Ishikawa (cell line): ENCODE results near the gene ZNF613.

Source experiments
- CEBPB ChIP-seq: IDR thresholded peaks from 2 replicates; pipeline ENCODE4 v1.6.1; 2012
- CREB1 ChIP-seq: IDR thresholded peaks from 2 replicates; pipeline ENCODE4 v1.6.1; 2012; ENCODE audit warnings: low read depth
- EGR1 ChIP-seq: IDR thresholded peaks from 2 replicates; pipeline ENCODE4 v1.6.1; 2012
- EP300 ChIP-seq: IDR thresholded peaks from 2 replicates; pipeline ENCODE4 v1.6.1; 2012; ENCODE audit warnings: borderline replicate concordance
- FOXM1 ChIP-seq: IDR thresholded peaks from 2 replicates; pipeline ENCODE4 v1.6.1; 2012; ENCODE audit warnings: low read depth, borderline replicate concordance
- NFIC ChIP-seq: IDR thresholded peaks from 2 replicates; pipeline ENCODE4 v1.6.1; 2012
- RAD21 ChIP-seq: IDR thresholded peaks from 2 replicates; pipeline ENCODE4 v1.6.1; 2012; ENCODE audit warnings: low read depth
- TAF1 ChIP-seq: IDR thresholded peaks from 2 replicates; pipeline ENCODE4 v1.6.1; 2012; ENCODE audit warnings: low read depth, mild to moderate bottlenecking
- TCF12 ChIP-seq: IDR thresholded peaks from 2 replicates; pipeline ENCODE4 v1.6.1; 2012; ENCODE audit warnings: low read depth
- TEAD4 ChIP-seq: IDR thresholded peaks from 2 replicates; pipeline ENCODE4 v1.6.1; 2012
- YY1 ChIP-seq: IDR thresholded peaks from 2 replicates; pipeline ENCODE4 v1.6.1; 2012; ENCODE audit warnings: low read depth
- ZBTB7A ChIP-seq: IDR thresholded peaks from 2 replicates; pipeline ENCODE4 v1.6.1; 2012; ENCODE audit warnings: low read depth
- TF ChIP-seq, protein P1 (sequence below): IDR thresholded peaks from 2 replicates; pipeline ENCODE4 v1.6.1; 2012; ENCODE audit warnings: low read depth, mild to moderate bottlenecking
- TF ChIP-seq, protein P2 (sequence below): IDR thresholded peaks from 2 replicates; pipeline ENCODE4 v1.6.1; 2012
- TF ChIP-seq, protein P3 (sequence below): IDR thresholded peaks from 2 replicates; pipeline ENCODE4 v1.6.1; 2012

ZNF613 gene

DNA sequence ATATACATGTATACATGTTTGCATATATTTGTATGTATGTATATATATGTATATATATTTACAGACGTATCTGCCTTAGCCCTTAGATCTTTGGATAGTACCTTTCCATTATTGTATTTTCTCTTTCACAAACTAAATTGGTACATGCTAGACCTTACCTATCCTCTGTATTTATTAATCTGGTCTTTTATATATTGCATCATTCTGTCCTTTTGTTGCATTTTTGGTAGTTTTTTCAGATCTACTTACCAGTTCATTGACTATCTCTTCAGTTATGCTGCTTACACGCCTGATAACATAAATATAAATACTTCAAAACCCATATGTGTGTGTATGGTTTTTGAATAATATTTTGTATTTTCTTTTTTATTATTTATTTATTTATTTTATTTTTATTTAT lies 11.7 kb downstream of the ZNF613 start:
- TF ChIP-seq FOXM1 (no peak), CEBPB (no peak), RAD21 (no peak), TCF12 (no peak), TAF1 (no peak), TEAD4 (no peak), YY1 (no peak), NFIC (no peak), CREB1 (no peak), ZBTB7A (no peak)
- TF ChIP-seq, protein P1, sequence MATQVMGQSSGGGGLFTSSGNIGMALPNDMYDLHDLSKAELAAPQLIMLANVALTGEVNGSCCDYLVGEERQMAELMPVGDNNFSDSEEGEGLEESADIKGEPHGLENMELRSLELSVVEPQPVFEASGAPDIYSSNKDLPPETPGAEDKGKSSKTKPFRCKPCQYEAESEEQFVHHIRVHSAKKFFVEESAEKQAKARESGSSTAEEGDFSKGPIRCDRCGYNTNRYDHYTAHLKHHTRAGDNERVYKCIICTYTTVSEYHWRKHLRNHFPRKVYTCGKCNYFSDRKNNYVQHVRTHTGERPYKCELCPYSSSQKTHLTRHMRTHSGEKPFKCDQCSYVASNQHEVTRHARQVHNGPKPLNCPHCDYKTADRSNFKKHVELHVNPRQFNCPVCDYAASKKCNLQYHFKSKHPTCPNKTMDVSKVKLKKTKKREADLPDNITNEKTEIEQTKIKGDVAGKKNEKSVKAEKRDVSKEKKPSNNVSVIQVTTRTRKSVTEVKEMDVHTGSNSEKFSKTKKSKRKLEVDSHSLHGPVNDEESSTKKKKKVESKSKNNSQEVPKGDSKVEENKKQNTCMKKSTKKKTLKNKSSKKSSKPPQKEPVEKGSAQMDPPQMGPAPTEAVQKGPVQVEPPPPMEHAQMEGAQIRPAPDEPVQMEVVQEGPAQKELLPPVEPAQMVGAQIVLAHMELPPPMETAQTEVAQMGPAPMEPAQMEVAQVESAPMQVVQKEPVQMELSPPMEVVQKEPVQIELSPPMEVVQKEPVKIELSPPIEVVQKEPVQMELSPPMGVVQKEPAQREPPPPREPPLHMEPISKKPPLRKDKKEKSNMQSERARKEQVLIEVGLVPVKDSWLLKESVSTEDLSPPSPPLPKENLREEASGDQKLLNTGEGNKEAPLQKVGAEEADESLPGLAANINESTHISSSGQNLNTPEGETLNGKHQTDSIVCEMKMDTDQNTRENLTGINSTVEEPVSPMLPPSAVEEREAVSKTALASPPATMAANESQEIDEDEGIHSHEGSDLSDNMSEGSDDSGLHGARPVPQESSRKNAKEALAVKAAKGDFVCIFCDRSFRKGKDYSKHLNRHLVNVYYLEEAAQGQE = no peak

DNA sequence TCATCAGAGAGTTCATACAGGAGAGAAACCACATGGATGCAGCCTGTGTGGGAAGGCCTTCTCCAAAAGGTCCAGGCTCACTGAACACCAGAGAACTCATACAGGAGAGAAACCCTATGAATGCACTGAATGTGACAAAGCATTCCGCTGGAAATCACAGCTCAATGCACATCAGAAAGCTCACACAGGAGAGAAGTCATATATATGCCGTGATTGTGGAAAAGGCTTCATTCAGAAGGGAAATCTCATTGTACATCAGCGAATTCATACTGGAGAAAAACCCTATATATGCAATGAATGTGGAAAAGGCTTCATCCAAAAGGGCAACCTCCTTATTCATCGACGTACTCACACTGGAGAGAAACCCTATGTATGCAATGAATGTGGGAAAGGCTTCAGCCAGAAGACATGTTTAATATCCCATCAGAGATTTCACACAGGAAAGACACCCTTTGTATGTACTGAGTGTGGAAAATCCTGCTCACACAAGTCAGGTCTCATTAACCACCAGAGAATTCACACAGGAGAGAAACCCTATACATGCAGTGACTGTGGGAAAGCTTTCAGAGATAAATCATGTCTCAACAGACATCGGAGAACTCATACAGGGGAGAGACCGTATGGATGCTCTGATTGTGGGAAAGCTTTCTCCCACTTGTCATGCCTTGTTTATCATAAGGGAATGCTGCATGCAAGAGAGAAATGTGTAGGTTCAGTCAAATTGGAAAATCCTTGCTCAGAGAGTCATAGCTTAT lies 17.7 kb downstream of the ZNF613 start:
- TF ChIP-seq, protein P2, sequence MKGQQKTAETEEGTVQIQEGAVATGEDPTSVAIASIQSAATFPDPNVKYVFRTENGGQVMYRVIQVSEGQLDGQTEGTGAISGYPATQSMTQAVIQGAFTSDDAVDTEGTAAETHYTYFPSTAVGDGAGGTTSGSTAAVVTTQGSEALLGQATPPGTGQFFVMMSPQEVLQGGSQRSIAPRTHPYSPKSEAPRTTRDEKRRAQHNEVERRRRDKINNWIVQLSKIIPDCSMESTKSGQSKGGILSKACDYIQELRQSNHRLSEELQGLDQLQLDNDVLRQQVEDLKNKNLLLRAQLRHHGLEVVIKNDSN = no peak
- TF ChIP-seq FOXM1 (no peak), EP300 (no peak), YY1 (no peak), CEBPB (no peak), TEAD4 (no peak), EGR1 (no peak), NFIC (no peak), CREB1 (no peak), ZBTB7A (no peak), TCF12 (no peak), RAD21 (no peak), TAF1 (no peak)
- TF ChIP-seq, protein P1 = no peak
- TF ChIP-seq, protein P3, sequence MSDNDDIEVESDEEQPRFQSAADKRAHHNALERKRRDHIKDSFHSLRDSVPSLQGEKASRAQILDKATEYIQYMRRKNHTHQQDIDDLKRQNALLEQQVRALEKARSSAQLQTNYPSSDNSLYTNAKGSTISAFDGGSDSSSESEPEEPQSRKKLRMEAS = no peak

DNA sequence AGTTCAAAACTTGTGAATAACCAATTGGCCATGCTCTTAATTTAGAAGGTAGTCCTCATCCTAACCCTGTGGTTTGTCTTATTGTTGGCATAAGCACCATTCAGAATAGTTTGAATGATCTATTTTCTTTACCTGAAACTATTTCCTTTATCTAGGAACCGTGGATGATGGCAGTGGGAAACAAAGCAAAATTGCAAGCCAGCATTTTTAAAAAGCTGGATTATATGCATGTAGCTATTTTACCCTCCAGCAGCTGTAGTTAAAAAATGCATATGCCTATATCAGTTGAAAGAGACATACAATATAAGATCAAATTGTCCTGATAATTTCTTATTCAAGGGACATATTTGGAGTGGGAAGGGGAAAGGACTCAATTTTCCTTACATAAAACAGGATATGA lies 19.3 kb downstream of the ZNF613 start:
- TF ChIP-seq RAD21 (no peak), NFIC (no peak)

DNA sequence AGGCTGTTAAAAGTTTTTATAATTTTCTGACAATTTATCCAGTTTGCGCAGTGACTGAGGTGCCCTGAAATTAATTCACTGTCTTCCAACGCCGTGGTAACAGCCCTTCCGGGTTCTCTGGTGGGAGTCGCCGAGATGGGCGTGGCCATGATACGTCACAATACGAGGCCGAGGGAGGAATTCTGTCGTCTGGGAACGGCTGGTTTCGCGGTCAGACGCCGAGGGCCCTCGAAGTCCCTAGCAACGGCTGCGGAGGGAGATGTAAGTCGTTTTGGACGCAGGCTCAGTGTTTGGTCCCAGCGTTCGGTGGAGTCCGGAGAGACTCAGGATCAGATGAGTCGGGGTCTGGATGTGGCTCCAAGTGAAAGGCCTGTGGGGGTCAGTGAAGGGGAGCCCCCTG lies 21.7 kb downstream of the ZNF613 start:
- TF ChIP-seq TCF12 = no peak
- TF ChIP-seq TEAD4 = no peak
- TF ChIP-seq CEBPB = no peak
- TF ChIP-seq, protein P2 = no peak

DNA sequence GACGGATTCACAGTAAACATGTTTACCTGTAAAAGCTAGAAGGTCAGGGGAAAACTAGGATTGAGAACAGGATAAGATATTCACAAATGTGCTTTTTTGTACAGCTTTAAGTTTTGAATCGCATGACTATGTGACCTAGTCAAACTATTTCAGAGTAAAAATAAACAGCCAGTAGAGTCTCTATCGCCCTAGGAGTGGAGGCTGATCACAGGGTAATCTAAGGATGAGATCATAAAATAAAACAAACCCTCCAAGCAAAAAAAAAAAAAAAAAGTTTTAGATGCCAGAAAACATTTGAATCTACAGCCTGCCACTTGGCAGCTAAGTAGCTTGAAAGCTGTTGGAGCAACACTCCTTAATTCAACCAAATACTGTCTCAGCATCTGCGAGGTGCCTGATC lies 32.5 kb downstream of the ZNF613 start:
- TF ChIP-seq EGR1 (no peak), TAF1 (no peak), TCF12 (no peak), FOXM1 (no peak)
- TF ChIP-seq, protein P3 = no peak
- TF ChIP-seq, protein P2 = no peak

DNA sequence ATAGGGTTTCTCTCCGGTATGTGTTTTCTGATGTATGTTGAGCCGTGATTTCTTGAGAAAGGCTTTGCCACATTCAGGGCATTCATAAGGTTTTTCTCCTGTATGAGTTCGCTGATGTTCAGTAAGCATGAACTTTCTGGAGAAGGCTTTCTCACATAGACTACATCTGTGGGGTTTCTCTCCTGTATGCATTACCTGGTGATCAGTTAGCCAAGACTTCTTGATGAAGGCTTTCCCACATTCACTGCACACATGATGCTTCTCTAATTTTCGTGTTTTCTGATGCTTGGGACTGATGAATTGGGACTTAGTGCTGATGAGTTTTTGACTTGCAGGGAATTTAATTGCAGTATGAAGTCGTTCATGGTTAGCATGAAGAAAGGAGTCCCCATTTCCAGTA lies 38.3 kb downstream of the ZNF613 start:
- TF ChIP-seq YY1 (no peak), CEBPB (no peak), EP300 (no peak), TCF12 (no peak), NFIC (no peak)

DNA sequence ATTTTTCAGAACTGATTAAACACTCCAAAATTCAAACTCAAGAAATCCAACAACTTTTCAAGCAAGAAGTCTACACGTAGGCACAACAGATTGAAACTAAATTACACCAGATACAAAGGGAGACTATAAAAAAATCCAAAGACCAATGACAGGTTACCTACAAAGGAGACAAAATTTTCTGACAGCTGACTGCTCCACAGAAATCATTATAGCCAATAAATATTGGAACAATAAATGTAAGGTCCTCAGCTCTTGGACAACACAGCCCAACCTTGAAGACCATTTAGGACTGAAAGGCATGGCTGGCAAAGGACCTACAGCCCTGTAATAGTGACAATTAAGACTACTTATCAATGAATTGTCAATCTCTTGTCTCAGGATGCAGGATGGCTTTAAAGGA lies 43.4 kb downstream of the ZNF613 start:
- TF ChIP-seq, protein P2 = no peak
- TF ChIP-seq TEAD4 (no peak), CEBPB (no peak), EP300 (no peak), FOXM1 (no peak), ZBTB7A (no peak), EGR1 (no peak), NFIC (no peak), TAF1 (no peak), RAD21 (no peak), CREB1 (no peak), YY1 (no peak), TCF12 (no peak)
- TF ChIP-seq, protein P3 = no peak
- TF ChIP-seq, protein P1 = no peak
